Brain microvascular endothelial cell (primary cell): ENCODE measurements around the gene SDK2.

ENCODE experiments used
- DNase-seq: peaks from one replicate; pipeline ENCODE4 v3.0.0-alpha.2; 2020
- H3K27ac ChIP-seq: fragments of 250-450 bp; sonication (Bioruptor Pico); 2 replicates; pipeline ENCODE4 v1.5.1; 2020; ENCODE audit warnings: mild to moderate bottlenecking, moderate library complexity
- H3K27me3 ChIP-seq: fragments of 250-450 bp; sonication (Bioruptor Pico); replicated peaks from 2 replicates; pipeline ENCODE4 v1.5.1; 2020; ENCODE audit warnings: mild to moderate bottlenecking
- H3K36me3 ChIP-seq: fragments of 250-450 bp; sonication (Bioruptor Pico); replicated peaks from 2 replicates; pipeline ENCODE4 v1.5.1; 2020; ENCODE audit warnings: mild to moderate bottlenecking
- H3K4me3 ChIP-seq: 2 replicates; pipeline ENCODE4 v1.5.1; 2011; ENCODE audit warnings: low read depth, mild to moderate bottlenecking, control low read depth, low read length, moderate library complexity
- CTCF ChIP-seq: IDR thresholded peaks from 2 replicates; pipeline ENCODE4 v1.5.1; 2011; ENCODE audit warnings: low read depth, mild to moderate bottlenecking, moderate library complexity, low read length, control low read depth, inconsistent platforms; ENCODE audit errors: missing control alignments
- in situ Hi-C: cut with HindIII; loops from 2 replicates; pipeline ENCODE4 v1.10.0; 2017; ENCODE audit warnings: low sequenced_read_pairs, low pct_ligation_motif_present

SDK2 gene

GRCh38 chr17:73498886-73499554 lies 145.2 kb downstream of the SDK2 start:
- Histone ChIP-seq H3K36me3 (no peaks in the 10 kb centered on the region), H3K4me3 (no peak overlapping the region), H3K27ac (no peak overlapping the region), H3K27me3 (no peaks in the 10 kb centered on the region)
- no peak for TF ChIP-seq CTCF
- in situ Hi-C loops: no loop called here
- no peak for DNase-seq

- H3K27ac ChIP-seq: no peak overlapping the region
- no peak for TF ChIP-seq CTCF
- H3K27me3 ChIP-seq: peaks cover 4% of the 10 kb centered on the region
- in situ Hi-C loops: no loop called here
- H3K36me3 ChIP-seq: no peaks in the 10 kb centered on the region
- H3K4me3 ChIP-seq: no peak overlapping the region
- no peak for DNase-seq
Measured at GRCh38 chr17:73498176-73498575, 146.1 kb downstream of the SDK2 start.

- Histone ChIP-seq H3K27me3 (peaks cover 4% of the 10 kb centered on the region), H3K4me3 (no peak overlapping the region), H3K27ac (no peak overlapping the region), H3K36me3 (no peaks in the 10 kb centered on the region)
- in situ Hi-C loops: no loop called here
- DNase-seq: no peak
- no peak for TF ChIP-seq CTCF
Measured at GRCh38 chr17:73497721-73498120, 146.5 kb downstream of the SDK2 start.

GRCh38 chr17:73496232-73496631 lies 148.0 kb downstream of the SDK2 start:
- DNase-seq: no peak
- in situ Hi-C loops: no loop called here
- H3K27me3 ChIP-seq: peaks cover 4% of the 10 kb centered on the region

GRCh38 chr17:73495641-73496040 lies 148.6 kb downstream of the SDK2 start:
- no peak for DNase-seq
- in situ Hi-C loops: no loop called here
- no peak for TF ChIP-seq CTCF

More at GRCh38 chr17:73496232-73496631, 148.0 kb downstream of the SDK2 start:
- no peak overlapping the region for H3K27ac ChIP-seq
- no peak for TF ChIP-seq CTCF
- H3K36me3 ChIP-seq: no peaks in the 10 kb centered on the region
- H3K4me3 ChIP-seq: no peak overlapping the region

GRCh38 chr17:73494950-73495349 lies 149.3 kb downstream of the SDK2 start:
- no peak for TF ChIP-seq CTCF

More at GRCh38 chr17:73495641-73496040, 148.6 kb downstream of the SDK2 start:
- Histone ChIP-seq H3K36me3 (no peaks in the 10 kb centered on the region), H3K27ac (no peak overlapping the region), H3K4me3 (no peak overlapping the region), H3K27me3 (peaks cover 4% of the 10 kb centered on the region)

More at GRCh38 chr17:73494950-73495349, 149.3 kb downstream of the SDK2 start:
- no peak overlapping the region for H3K4me3 ChIP-seq
- H3K27ac ChIP-seq: no peak overlapping the region
- DNase-seq: no peak
- in situ Hi-C loops: no loop called here
- peaks cover 4% of the 10 kb centered on the region for H3K27me3 ChIP-seq
- H3K36me3 ChIP-seq: no peaks in the 10 kb centered on the region
